ENCODE measurements around the gene PLSCR3.

PLSCR3 gene

DNA sequence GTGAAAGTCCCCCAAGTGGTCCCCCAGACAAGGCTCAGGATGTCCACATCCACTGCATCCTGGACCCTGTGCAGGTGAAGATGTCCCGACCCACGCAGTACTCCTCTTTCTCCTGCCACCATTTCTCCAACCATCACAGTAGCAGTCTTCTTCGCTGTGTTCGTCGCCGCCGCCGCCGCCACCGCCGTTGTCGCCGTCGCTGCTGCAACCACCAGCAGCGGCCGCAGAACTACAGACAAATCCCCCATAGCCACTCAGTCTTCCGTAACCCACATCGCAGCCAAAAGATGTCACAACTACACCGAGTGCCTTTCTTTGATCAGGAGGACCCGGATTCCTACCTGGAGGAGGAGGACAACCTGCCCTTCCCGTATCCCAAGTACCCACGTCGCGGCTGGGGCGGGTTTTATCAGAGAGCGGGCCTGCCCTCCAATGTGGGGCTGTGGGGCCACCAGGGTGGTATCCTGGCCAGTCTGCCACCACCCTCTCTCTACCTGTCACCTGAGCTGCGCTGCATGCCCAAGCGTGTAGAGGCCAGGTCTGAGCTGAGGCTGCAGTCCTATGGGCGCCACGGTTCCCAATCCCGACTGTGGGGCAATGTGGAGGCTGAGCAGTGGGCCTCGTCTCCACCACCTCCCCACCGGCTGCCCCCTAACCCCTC is 32.0 kb upstream of the PLSCR3 start:
- DNase-seq, result no peak

DNA sequence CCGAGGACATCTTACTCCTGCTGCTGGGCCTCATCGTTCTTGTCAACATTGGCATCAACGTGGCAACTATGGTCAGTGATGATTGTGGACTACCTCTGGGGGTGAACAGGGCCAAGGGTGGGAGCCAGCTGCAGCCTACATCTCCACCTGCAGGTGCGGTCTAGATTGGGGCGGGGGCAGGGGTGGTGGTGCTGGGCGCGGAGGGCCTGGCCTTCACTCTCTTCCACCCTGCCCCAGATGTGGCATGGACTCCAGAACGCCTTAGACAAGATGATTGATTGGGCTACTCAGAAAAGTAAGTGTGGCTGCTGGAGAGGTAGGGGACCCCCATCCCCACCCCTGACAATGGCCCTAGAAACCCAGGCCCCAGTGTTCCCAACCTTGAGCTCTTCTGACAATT is 31.4 kb upstream of the PLSCR3 start:
- no peak for DNase-seq

DNA sequence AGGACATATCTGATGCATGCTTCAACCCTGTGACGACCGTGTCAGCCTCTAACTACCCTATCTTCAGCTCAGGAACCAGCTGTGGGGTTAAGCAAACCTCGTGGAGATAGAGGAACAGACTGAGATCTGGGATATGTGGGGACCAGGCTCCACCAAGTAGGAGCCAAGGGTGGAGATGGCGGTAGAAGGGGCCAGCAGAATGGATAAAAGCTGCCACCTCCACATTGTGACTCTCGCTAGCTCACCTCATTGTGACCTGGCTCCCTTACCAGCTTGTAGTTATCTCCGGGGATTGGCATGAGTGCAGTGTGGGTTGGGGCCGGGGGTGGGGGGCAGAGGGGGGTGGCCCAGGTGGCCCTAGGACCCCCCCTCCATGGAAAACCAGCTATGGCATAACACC is 31.0 kb upstream of the PLSCR3 start, which contains the start of gene SPEM2:
SPEM2 (plus strand) TSS at position 301 of the 400 bp plus-strand sequence; CDS start at position 374, 73 bp downstream.
- DNase-seq, result no peak

DNA sequence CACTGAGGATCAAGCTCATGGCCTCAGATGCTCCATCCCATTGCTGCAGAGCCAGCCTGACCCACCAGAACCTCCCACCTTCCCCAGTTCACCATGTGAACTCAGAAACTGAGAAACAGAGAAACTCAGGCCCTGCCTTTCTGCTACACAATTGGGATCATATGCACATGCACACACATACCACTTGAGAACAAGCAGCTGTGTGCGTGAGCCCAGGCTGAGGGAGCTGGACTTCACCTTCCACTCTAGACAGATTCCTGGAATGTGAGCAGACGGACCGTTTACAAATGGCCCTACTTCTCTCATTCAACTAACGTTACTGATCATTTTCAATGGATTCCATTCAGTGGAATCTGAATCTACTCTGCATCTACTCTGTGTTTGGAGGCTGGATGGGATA is 29.4 kb upstream of the PLSCR3 start:
- DNase-seq, result no peak

DNA sequence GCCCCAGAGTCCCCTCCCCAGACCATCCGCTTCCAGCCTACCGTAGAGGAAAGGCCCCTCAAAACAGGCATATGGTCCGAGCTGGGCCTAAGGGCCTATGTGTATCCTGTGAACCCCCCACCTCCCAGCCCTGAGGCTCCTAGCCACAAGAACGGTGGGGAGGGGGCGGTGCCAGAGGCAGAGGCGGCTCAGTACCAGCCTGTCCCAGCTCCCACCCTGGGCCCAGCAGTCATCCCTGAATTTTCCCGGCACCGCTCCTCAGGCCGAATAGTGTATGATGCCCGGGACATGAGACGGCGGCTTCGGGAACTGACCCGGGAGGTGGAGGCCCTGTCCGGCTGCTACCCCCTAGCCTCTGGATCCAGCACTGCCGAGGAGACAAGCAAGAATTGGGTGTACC is 26.9 kb upstream of the PLSCR3 start:
- no peak for DNase-seq

DNA sequence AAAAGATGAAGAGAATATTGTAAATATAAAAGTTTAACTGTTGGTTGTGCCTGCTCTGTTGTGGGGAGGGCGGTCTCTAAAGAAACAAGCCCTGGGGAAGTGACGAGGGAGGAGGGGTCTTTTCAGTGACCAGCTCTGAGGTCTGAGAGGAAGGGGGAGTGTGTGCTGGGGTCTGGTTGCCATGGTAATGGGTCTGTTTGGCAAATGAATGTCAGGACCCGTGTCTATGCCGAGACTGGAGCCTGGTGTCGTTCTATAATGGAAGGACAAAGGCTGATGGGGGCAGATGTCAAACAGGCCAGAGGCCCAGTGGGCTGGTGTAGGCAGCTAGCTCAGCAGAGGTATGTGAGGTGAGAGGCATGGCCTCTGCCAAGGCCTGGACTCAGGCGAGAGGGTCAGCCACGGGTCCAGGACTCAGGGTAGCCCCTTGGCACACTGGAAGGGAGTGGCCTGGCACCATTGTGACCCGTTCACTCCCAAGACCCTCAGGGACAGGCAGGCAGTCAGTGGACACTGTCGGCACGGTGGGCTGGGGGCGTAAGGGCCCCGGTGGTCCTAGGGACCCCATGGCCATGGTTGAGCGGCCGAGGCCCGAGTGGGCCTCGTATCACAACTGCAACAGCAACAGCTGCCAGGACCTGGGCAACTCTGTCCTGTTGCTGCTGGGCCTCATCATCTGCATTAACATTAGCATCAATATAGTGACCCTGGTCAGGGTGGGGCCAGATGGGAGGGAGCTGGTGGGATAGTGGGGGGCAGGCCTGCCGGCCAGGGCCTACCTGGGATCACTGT is 25.7 kb upstream of the PLSCR3 start, which contains the start of gene SPEM1:
SPEM1 (plus strand) TSS at position 506 of the 792 bp plus-strand sequence; CDS start at position 567, 61 bp downstream.
- no peak for DNase-seq

DNA sequence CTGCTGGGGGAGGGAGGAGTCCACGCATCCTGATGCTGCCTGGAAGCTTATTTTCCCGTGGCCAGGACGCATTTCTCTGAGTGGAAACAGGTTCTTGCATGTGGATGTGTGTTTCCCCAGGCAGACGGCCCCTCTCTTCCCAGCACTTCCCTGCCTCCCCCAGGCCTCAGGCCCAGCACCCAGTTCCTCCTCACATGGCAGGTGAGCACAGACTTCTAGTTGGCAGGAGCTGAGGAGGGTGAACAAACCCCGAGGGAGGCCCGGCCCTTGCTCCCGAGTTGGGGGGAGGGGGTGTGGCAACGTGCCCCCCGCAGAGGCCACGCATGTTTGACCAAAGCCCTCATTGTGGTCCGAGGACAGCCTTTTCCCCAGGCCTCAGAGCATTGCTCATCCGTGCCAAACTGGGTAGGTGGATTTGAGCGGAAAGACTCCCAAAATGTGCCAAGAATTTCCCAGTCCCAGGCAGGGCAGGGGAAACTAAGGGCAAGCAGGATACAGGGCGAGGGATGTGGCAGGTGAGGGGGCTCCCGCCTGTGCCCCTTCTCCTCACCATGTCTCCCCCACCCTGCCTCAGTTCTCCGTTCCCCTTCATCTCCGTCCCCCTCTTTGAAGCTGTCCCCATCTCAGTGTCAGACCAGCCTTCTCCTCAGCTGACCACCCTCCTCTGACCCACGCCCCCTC is 24.3 kb upstream of the PLSCR3 start:
- DNase-seq, result no peak

DNA sequence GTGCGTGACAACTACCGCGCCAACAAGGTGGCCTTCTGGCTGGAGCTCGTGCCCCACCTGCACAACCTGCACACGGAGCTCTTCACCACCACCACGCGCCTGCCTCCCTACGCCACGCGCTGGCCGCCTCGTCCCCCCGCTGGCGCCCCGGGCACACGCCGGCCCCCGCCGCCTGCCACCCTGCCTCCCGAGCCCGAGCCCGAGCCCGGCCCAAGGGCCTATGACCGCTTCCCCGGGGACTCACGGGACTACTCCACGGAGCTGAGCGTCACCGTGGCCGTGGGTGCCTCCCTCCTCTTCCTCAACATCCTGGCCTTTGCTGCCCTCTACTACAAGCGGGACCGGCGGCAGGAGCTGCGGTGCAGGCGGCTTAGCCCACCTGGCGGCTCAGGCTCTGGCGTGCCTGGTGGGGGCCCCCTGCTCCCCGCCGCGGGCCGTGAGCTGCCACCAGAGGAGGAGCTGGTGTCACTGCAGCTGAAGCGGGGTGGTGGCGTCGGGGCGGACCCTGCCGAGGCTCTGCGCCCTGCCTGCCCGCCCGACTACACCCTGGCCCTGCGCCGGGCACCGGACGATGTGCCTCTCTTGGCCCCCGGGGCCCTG is 22.8 kb upstream of the PLSCR3 start:
- no peak for DNase-seq

DNA sequence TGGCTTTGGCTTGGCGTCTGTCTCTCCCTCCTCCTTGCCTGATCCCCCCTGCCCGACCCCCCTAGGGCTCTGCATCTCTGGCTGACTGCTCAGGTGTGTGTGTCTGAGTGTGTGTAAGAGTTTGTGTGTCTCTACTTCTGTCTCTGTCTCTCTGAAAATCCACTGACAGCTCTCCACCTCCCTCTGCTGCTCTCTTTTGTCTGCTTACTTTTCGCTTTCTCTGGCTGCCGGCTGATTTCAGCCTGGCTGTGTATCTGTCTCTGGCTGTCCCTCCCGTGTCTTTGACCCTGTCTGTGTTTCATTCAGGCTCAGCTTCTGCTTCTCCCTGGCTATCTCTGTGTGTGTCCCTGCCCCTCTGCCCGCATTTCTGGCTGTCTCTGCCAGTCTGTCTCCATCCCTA is 22.0 kb upstream of the PLSCR3 start:
- DNase-seq, result no peak

DNA sequence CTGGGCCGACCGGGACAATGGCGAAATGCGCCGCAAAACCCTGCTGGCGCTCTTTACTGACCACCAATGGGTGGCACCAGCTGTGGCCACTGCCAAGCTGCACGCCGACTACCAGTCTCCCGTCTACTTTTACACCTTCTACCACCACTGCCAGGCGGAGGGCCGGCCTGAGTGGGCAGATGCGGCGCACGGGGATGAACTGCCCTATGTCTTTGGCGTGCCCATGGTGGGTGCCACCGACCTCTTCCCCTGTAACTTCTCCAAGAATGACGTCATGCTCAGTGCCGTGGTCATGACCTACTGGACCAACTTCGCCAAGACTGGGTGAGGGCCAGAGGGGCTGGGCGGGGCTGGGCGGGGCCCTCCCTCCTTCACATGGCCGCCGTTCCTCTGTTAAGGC is 21.5 kb upstream of the PLSCR3 start:
- no peak for DNase-seq

DNA sequence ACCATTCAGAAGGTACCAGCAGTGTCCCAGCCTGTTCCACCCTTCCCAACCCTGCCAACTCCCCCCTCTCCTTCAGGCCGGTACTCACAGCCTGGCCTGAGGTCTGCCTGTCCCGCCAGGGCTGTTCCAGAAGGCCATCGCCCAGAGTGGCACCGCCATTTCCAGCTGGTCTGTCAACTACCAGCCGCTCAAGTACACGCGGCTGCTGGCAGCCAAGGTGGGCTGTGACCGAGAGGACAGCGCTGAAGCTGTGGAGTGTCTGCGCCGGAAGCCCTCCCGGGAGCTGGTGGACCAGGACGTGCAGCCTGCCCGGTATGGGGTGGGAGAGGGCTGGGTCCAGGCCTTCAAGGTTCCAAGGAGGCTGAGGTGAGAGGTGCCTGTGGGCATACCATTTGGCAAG is 20.5 kb upstream of the PLSCR3 start:
- no peak for DNase-seq

DNA sequence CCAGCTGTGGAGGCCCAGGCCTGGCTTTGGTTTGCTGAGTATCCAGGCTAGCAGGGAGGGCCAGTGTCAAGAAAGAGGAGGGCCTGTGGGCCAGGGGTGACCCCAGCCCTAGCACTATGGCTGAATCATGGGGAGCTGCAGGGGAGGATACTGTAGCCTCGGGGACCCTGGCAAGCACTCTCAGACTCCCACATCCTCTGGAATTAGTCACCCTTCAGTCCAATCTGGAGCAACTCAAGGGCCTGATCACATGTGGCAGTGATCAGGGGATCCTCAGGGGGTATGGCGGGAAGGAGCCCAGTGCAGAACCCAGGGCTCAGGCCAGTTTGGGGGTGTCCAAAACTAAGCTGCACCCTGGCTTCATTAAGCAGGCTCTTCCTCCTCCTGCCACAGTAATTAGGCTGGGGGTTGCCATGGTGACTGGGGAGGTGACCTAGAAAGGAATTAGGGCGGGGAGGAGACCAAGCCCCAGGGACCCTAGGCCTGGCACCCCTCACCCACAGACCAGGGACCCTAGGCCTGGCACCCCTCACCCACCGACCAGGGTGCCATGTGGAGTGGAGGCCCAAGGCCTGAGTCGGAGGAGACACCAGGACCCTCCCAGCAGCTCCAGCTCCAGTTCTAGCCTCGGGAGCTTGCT is 19.1 kb upstream of the PLSCR3 start:
- no peak for DNase-seq

DNA sequence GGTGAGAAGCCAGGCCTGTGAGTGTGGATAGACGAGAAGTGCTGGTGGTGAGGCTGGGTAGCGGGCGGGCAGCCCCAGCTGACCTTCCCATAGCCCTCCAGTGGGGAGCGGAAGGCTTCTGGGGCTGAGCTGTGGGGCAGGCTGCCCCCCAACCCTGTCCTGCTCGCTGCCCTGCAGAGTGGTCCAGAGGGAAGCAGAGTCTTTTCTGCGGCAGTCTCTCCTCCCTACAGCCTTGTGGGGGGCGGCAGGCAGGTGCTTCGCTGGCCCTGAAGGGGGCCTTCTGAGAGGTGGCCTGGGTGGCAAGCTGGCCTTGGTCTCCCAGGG is 17.1 kb upstream of the PLSCR3 start:
- DNase-seq, result no peak

DNA sequence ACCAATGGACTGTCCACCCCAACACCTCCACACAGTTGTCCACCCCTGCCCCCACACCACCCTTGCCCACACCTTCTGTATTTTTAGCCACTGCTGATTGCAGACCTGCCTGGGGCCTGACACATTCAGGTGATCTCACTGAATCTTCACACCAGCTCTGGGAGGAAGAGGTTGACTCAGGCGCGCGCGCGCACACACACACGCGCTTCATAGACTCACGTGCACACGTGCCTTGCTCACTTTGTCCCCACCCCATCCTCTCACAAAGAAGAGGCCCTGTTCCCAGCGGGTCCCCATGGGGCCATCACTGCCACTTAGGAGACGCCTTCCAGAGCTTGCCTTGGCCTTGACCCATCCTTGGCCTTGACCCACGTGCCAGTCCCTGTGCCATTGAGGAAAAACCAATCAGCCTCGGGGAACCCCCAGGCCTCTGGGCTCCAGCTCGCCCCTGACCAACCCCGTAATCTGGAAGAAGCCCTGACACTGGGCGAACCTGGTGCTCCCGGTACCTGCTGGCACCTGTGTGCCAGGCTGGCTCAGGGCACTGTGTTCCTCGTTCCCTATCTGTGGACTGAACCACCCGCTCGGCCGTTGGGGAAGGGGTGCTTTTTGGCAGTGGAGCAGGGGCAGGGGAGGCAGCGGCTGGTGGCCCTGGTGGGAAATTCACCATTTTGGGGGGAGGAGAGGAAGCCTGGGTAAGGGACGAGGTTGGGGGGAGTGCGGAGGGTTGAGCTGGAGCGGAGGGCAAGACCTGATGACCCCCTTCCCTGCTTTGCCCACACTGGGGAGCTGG is 16.5 kb upstream of the PLSCR3 start:
- DNase-seq, result no peak

DNA sequence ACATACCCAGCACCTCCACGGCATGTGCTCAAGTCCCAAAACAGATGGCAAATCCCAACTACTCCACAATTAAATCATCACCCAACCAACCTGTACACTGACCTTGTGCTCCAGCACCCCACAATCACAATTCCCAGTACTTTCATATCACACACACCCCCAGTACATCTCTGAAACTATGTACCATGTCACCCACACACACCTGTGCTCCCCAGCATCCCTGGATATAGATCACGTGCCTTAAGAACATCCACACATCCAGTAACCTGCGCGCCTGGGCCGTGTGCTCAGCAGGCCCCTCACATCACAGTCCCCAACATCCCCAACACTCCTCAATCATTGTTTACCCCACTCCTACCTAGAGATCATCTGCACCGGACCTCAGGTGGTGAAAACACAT is 15.4 kb upstream of the PLSCR3 start:
- no peak for DNase-seq

DNA sequence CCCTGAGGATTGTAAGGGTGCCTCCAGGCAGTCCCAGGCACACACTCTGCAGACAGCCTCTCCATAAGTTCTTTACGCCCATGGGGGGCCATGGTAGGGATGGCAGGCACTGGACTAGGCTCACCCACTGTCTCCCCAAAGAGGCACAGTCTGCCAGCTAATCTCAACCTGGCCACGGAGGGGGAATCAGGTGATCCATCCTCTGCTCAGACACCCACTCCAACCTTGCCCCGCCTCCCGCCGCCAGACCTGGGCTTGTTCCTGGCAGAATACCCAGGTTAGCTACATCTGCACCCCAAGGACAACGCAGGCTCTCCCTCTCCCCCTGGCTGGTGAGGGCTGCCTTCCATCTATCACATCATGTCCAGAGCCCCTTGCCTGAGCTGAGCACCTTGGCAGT is 14.5 kb upstream of the PLSCR3 start:
- no peak for DNase-seq

DNA sequence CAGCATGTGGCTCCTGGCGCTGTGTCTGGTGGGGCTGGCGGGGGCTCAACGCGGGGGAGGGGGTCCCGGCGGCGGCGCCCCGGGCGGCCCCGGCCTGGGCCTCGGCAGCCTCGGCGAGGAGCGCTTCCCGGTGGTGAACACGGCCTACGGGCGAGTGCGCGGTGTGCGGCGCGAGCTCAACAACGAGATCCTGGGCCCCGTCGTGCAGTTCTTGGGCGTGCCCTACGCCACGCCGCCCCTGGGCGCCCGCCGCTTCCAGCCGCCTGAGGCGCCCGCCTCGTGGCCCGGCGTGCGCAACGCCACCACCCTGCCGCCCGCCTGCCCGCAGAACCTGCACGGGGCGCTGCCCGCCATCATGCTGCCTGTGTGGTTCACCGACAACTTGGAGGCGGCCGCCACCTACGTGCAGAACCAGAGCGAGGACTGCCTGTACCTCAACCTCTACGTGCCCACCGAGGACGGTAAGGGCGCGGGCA is 14.0 kb upstream of the PLSCR3 start:
- DNase-seq, result peak; percentile 45

DNA sequence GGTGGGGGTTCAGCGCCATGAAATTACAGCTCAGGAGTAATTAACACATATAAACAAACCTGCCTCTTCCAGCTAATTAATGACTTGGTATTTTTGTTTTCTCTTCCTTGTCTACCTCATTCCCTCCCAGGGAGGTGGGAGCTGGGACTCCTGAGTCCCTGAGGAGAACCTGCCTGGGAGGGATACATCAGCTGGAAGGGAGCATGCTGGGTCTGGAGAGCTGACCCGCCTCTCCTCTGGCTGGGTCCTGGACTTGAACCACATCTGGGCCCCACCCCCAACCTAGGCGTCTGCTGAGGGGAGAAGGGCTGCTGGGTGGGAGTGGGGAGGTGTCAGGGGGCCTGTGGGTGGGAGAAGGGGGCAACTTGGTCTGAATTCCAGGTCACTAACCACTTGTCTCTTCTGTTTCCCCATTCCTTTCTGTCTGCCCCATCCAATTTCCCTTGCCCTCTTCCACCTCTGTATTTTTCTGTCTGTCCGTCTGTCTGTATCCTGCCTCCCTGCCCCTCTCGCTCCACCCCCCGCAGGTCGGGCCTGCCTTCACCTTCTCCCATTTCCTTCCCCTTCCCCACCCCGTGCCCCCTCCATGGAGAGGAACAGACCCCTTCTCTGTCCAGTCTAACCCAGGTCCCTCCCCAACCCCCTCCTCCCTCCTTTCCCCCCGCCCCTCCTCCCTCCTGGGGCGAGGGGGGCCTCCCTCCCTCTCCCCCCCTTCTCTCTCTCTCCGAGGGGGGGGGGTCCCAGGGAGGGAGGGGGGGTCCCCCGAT is 13.3 kb upstream of the PLSCR3 start, which contains the start of gene NLGN2:
NLGN2 (plus strand) TSS at position 361 of the 767 bp plus-strand sequence. CDS start 411 bp downstream, outside the sequence.
- no peak for DNase-seq

DNA sequence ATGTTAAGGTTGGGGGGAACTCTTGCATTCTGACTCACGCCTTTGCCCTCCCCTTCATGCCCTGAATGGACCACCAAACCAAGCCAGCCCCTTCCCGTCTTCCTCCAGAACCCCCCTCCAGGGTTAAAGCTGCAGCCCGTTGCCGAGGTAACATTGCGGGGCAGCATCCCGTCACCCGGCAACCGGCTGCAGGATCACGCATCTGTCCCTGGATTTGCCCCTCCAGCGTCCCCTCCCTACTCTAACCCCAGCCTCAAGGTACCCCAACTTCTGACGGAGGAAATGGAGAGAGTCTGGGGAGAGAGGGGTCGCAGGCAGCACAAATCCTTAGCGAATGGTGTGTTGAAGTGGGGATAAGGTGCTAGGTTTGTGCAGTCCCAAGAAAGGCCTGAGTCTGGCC is 12.8 kb upstream of the PLSCR3 start:
- DNase-seq, result no peak

DNA sequence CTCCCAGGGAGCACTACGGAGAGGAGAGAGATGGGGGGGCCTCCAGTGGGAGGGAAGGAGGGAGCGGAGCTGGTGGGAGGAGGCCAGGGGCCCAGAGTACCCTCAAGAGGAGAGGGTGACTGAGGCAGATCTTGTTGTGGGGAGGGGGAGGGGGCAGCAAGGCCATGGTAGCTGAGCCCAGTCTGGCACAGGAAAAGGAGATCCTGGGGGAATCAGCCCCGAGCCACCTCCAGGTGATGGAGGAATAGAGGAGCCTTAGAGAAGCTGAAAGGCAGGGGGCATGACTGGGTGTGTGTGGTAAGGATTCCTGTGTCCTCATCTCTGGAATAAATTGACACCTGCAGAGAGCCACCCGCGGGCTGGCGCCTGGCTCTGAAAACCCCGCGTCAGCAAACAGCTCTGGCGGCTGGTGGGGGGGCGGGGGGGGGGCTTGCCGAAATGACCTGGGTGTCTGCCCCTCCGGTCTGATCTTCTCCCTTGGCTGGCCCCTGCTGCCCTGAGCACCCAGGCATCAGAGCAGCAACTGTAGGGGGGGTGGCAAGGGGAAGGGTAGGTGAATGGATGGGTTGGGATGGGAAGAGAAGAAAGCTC is 12.0 kb upstream of the PLSCR3 start:
- peak; percentile 12 for DNase-seq

All from CD4-positive, alpha-beta T cell treated with Interleukin-17A for 1 hour (primary cell).